ENCODE measurements around the gene UACA. TPM values are rescaled to one million over a fixed set of nuclear protein-coding genes. Genes with fewer than 3 reads are reported as not detected.

Gene UACA
- total and polyA plus RNA-seq, 2 experiments from 2014 or later: 64.0 to 135 TPM

- Histone ChIP-seq H3K9ac (no peak overlapping the region), H3F3A (ENCODE audit: insufficient read depth) (peaks cover 29% of the 10 kb centered on the region; the same call in 1 of the 2 replicates), H3K9me2 (ENCODE audit: insufficient read depth) (no peaks in the 10 kb centered on the region), H3K36me3 (ENCODE audit: low read depth) (peaks cover 36% of the 10 kb centered on the region; the same call in 1 of the 2 replicates), H3K79me2 (ENCODE audit: insufficient read depth) (peaks cover 98% of the 10 kb centered on the region), H3K27ac (no peak overlapping the region), H3K4me3 (no peak overlapping the region), H4K20me1 (ENCODE audit: insufficient read depth) (no peaks in the 10 kb centered on the region), H3K4me2 (ENCODE audit: unreplicated experiment) (peak overlapping the region; percentile 71), H2AFZ (no peak overlapping the region), H3K9me3 (ENCODE audit: low read depth) (no peaks in the 10 kb centered on the region), H3K4me1 (ENCODE audit: insufficient read depth) (peaks cover 61% of the 10 kb centered on the region), H3K27me3 (replicated peaks; ENCODE audit: insufficient read depth) (no peaks in the 10 kb centered on the region)
- no peak for DNase-seq
- in situ Hi-C loops (cut with MboI): no loop called here
- no peak for TF ChIP-seq EZH2 (IDR thresholded peaks at IDR 0.05; ENCODE audit: insufficient read depth, poor library complexity, severe bottlenecking)
- TF ChIP-seq EZH2phosphoT487 (IDR thresholded peaks at IDR 0.05; ENCODE audit: insufficient read depth, low read depth): no peak
- 85 to 95% methylated on average over 3 of the region's 3 CpGs for WGBS, 2 experiments (ENCODE audit: low coverage in 1 of 2, low lambda C conversion rate in 2 of 2, missing lambda C conversion rate in 2 of 2)
Observed at GRCh38 chr15:70698836-70699390, 64.4 kb downstream of the UACA start.

- Histone ChIP-seq H3K27me3 (replicated peaks; ENCODE audit: insufficient read depth) (no peaks in the 10 kb centered on the region), H3K9me2 (ENCODE audit: insufficient read depth) (no peaks in the 10 kb centered on the region), H3K9ac (no peak overlapping the region), H3K4me3 (no peak overlapping the region), H3K27ac (no peak overlapping the region), H2AFZ (no peak overlapping the region), H3K36me3 (ENCODE audit: low read depth) (peaks cover 41% of the 10 kb centered on the region; the same call in 1 of the 2 replicates), H3K4me2 (ENCODE audit: unreplicated experiment) (peak overlapping the region; percentile 18), H3K4me1 (ENCODE audit: insufficient read depth) (peaks cover 56% of the 10 kb centered on the region), H3F3A (ENCODE audit: insufficient read depth) (peaks cover 29% of the 10 kb centered on the region; the same call in 1 of the 2 replicates), H3K9me3 (ENCODE audit: low read depth) (no peaks in the 10 kb centered on the region), H4K20me1 (ENCODE audit: insufficient read depth) (no peaks in the 10 kb centered on the region), H3K79me2 (ENCODE audit: insufficient read depth) (peaks cover 96% of the 10 kb centered on the region)
- in situ Hi-C loops (cut with MboI): no loop called here
- TF ChIP-seq EZH2phosphoT487 (IDR thresholded peaks at IDR 0.05; ENCODE audit: insufficient read depth, low read depth) (no peak), EZH2 (IDR thresholded peaks at IDR 0.05; ENCODE audit: insufficient read depth, poor library complexity, severe bottlenecking) (no peak)
- no peak for DNase-seq
Observed at GRCh38 chr15:70698426-70698825, 64.9 kb downstream of the UACA start.

GRCh38 chr15:70690491-70691276 is 72.7 kb downstream of the UACA start:
- Histone ChIP-seq H3F3A (ENCODE audit: insufficient read depth) (0 out of 2 replicates have a peak, but pooled peaks cover 4% of the 10 kb centered on the region), H3K4me3 (no peak overlapping the region), H3K4me1 (ENCODE audit: insufficient read depth) (peaks cover 16% of the 10 kb centered on the region), H3K36me3 (ENCODE audit: low read depth) (peaks cover 80% of the 10 kb centered on the region), H3K9me2 (ENCODE audit: insufficient read depth) (no peaks in the 10 kb centered on the region), H3K27me3 (replicated peaks; ENCODE audit: insufficient read depth) (no peaks in the 10 kb centered on the region), H3K79me2 (ENCODE audit: insufficient read depth) (peaks cover 66% of the 10 kb centered on the region), H2AFZ (no peak overlapping the region), H4K20me1 (ENCODE audit: insufficient read depth) (no peaks in the 10 kb centered on the region), H3K9me3 (ENCODE audit: low read depth) (no peaks in the 10 kb centered on the region), H3K4me2 (ENCODE audit: unreplicated experiment) (peak overlapping the region; percentile 35), H3K9ac (no peak overlapping the region), H3K27ac (no peak overlapping the region)
- in situ Hi-C loops (cut with MboI): no loop called here
- no peak for TF ChIP-seq EZH2 (IDR thresholded peaks at IDR 0.05; ENCODE audit: insufficient read depth, poor library complexity, severe bottlenecking)
- TF ChIP-seq EZH2phosphoT487 (IDR thresholded peaks at IDR 0.05; ENCODE audit: insufficient read depth, low read depth): no peak
- DNase-seq: no peak
- WGBS, 2 experiments (ENCODE audit: low coverage in 1 of 2, low lambda C conversion rate in 2 of 2, missing lambda C conversion rate in 2 of 2): 64 to 70% methylated on average over 2 of the region's 2 CpGs

DNA sequence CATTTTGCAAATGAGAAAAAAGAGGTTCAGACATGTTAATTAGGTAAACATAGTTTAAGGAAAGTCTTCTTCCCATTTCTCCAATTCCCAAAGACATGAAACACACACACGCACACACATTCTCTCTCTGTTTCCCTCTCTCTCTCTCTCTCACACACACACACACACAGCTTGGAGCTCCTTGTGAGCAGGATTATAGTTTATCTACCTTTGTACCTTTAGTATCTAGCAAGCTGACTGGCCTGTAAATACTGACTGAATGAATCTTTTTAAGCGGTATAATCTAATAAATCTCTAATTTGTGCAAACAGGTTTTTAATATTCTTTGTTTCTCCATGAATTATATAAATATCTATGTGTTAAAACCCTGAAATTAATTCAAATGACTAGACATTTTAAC is 73.3 kb downstream of the UACA start:
- TF ChIP-seq EZH2phosphoT487 (IDR thresholded peaks at IDR 0.05; ENCODE audit: insufficient read depth, low read depth): no peak
- TF ChIP-seq EZH2 (IDR thresholded peaks at IDR 0.05; ENCODE audit: insufficient read depth, poor library complexity, severe bottlenecking): no peak
- Histone ChIP-seq H3K4me2 (ENCODE audit: unreplicated experiment) (no peak overlapping the region), H3F3A (ENCODE audit: insufficient read depth) (0 out of 2 replicates have a peak, but pooled peaks cover 4% of the 10 kb centered on the region), H3K36me3 (ENCODE audit: low read depth) (peaks cover 82% of the 10 kb centered on the region), H3K9ac (no peak overlapping the region), H4K20me1 (ENCODE audit: insufficient read depth) (no peaks in the 10 kb centered on the region), H3K27me3 (replicated peaks; ENCODE audit: insufficient read depth) (no peaks in the 10 kb centered on the region), H3K27ac (no peak overlapping the region), H3K9me3 (ENCODE audit: low read depth) (no peaks in the 10 kb centered on the region), H3K4me3 (no peak overlapping the region), H3K9me2 (ENCODE audit: insufficient read depth) (no peaks in the 10 kb centered on the region), H3K4me1 (ENCODE audit: insufficient read depth) (peaks cover 16% of the 10 kb centered on the region), H2AFZ (no peak overlapping the region), H3K79me2 (ENCODE audit: insufficient read depth) (peaks cover 60% of the 10 kb centered on the region)
- 97 to 100% methylated on average over 2 of the region's 2 CpGs for WGBS, 2 experiments (ENCODE audit: low coverage in 1 of 2, low lambda C conversion rate in 2 of 2, missing lambda C conversion rate in 2 of 2)
- in situ Hi-C loops (cut with MboI): no loop called here
- no peak for DNase-seq

Data from GM23248 (cell line).